Activated naive CD4-positive, alpha-beta T cell treated with anti-CD3 and anti-CD28 coated beads, Interleukin-2, amount 10 ng/mL, durations not matched to agents 5 hours and 36 hours (primary cell): ENCODE data around the gene PPP1R1A. TPM values are rescaled to one million over a fixed set of nuclear protein-coding genes. Genes with fewer than 3 reads are reported as not detected.

Experiments used
- total RNA-seq, 2 experiments: library from RNA; stranded (reverse); gene quantifications; one replicate each; pipeline ENCODE4 v1.2.3, GENCODE V29; 2021

Gene PPP1R1A
- not detected for total RNA-seq

DNA sequence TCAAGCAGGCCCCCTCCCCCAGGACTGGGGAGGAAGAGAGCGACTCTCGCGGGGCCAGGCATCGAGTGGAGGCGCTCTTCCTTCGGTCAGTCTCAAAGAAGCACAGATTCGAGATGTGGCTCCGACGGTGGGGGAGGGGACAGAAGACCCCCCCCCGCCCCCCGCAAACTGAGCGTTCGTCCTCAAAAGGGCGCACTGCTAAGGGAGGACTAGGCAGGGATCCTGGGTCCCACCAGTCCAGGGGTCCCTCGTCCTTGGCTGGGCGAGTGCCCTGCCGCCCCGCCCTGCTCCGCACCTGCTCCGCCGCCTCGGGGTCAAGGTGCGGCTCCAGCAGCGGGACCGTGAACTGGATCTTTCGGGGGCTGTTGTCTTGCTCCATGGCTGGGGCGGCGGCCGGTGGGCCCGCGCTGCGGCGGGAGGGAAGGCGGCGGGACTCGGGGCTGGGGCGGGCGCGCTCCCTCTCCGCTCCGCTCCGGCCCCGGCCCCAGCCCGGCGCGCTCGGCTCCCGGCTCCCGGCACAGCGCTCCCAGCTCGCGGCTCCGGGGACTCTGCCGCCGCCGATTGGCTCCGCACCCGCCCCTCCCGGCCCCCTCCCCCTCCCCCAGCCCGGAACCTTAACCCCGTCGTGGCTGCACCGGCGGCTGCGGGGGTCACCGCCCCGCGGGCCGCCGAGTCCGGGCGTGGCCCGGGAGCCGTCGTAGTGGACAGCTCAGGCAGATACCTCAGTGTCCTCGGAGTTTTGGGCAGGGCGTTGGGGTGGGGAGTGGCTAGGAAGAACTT, at the start of gene PPP1R1A:
TSS of gene PPP1R1A (minus strand) at position 550 of the 780 bp plus-strand sequence. CDS start at position 379, 171 bp downstream.

GRCh38 chr12:54634795-54635194, 46.3 kb upstream of the PPP1R1A start, which contains the start of gene LACRT:
Gene LACRT (minus strand): TSS chr12:54634895. CDS start chr12:54634841, 54 bp downstream.

Other genes starting within 250 kb of the PPP1R1A start
- under 1 TPM; 0.18 to 0.31 TPM for gene GPR84, start 224.2 kb downstream of the PPP1R1A start, total RNA-seq
- under 1 TPM; 0.29 to 0.35 TPM for gene ZNF385A, start 203.9 kb downstream of the PPP1R1A start, total RNA-seq
- 100 to 1,000 TPM in 1 of 2 experiments, 10 to 100 TPM in 1; 97.7 to 106 TPM for gene ITGA5, start 169.4 kb downstream of the PPP1R1A start, total RNA-seq
- gene GTSF1, start 115.1 kb downstream of the PPP1R1A start, total RNA-seq: 1 to 10 TPM; 8.7 to 9.2 TPM
- 100 to 1,000 TPM; 170 to 173 TPM for gene NCKAP1L, start 90.9 kb downstream of the PPP1R1A start, total RNA-seq
- 10 to 100 TPM; 11.9 TPM for gene PDE1B, start 39.1 kb downstream of the PPP1R1A start, total RNA-seq
- gene LACRT, start 46.2 kb upstream of the PPP1R1A start, total RNA-seq: not detected
- not detected for gene DCD, start 59.7 kb upstream of the PPP1R1A start, total RNA-seq